Thoracic aorta (tissue), 2 donors: ENCODE data around the gene SBNO1. TPM values are rescaled to one million over a fixed set of nuclear protein-coding genes. Genes with fewer than 3 reads are reported as not detected.

Experiments used
- ATAC-seq: fragments of 150-250 bp; one replicate; pipeline ENCODE4 v1.8.0; 2017; ENCODE audit warnings: low read depth; ENCODE audit not compliant: insufficient number of reproducible peaks, low FRiP score
- DNase-seq: peaks from one replicate; pipeline ENCODE4 v3.0.0-alpha.2; 2020; ENCODE audit warnings: low spot score
- H3K27ac ChIP-seq, 2 donors: fragments of 200-600 bp; sonication (generic); 1 replicate in 1 of 2; 2 replicates in 1 of 2; pipeline ENCODE4 v1.5.1; 2016; ENCODE audit warnings: mild to moderate bottlenecking in 2 of 2, moderate library complexity in 2 of 2
- H3K27me3 ChIP-seq: fragments of 200-600 bp; sonication (generic); replicated peaks from 2 replicates; pipeline ENCODE4 v1.6.0; 2016; ENCODE audit warnings: mild to moderate bottlenecking; ENCODE audit not compliant: insufficient read depth
- H3K36me3 ChIP-seq: fragments of 200-600 bp; sonication (generic); one replicate; pipeline ENCODE4 v1.5.1; 2016
- H3K4me1 ChIP-seq, 2 donors: fragments of 200-600 bp; sonication (generic); 1 replicate in 1 of 2; 2 replicates in 1 of 2; pipeline versions ENCODE4 v1.5.1 to v1.6.0; 2016; ENCODE audit warnings: low read depth in 2 of 2, mild to moderate bottlenecking in 1 of 2; ENCODE audit not compliant: control insufficient read depth in 1 of 2
- H3K4me3 ChIP-seq: fragments of 200-600 bp; sonication (generic); 2 replicates; pipeline ENCODE4 v1.5.1; 2016; ENCODE audit warnings: mild to moderate bottlenecking
- H3K9me3 ChIP-seq: fragments of 200-600 bp; sonication (generic); 2 replicates; pipeline ENCODE4 v1.5.1; 2016
- CTCF ChIP-seq: fragments of 200-600 bp; sonication (generic); IDR thresholded peaks from one replicate; pipeline ENCODE4 v1.5.1; 2019; ENCODE audit warnings: antibody characterized with exemption
- total RNA-seq, 2 donors: library from RNA; depleted of rRNA; stranded (reverse); fragments of >200 nt; gene quantifications; one replicate each; pipeline versions ENCODE4 v1.1.0 to v1.2.3, GENCODE V29; 2016

SBNO1 gene
- total RNA-seq, 2 donors from 2014 or later, result 15.6 to 25.0 TPM

- H3K4me3 ChIP-seq, result no peak overlapping the region
- H3K36me3 ChIP-seq, result peaks cover 18% of the 10 kb centered on the region
- H3K27me3 ChIP-seq, result no peaks in the 10 kb centered on the region
- H3K4me1 ChIP-seq, result peaks cover 9 to 30% of the 10 kb centered on the region in 2 donors
- ATAC-seq (no peak), DNase-seq (no peak)
- no peaks in the 10 kb centered on the region for H3K9me3 ChIP-seq
- H3K27ac ChIP-seq, result no peak overlapping the region
- no peak for TF ChIP-seq CTCF
Observed at GRCh38 chr12:123265851-123266678, 98.6 kb downstream of the SBNO1 start.

GRCh38 chr12:123264642-123265041 is 100.0 kb downstream of the SBNO1 start:
- Histone ChIP-seq H3K4me1 (peaks cover 4 to 19% of the 10 kb centered on the region in 2 donors), H3K4me3 (no peak overlapping the region), H3K27ac (no peak overlapping the region), H3K27me3 (no peaks in the 10 kb centered on the region), H3K9me3 (no peaks in the 10 kb centered on the region), H3K36me3 (peaks cover 18% of the 10 kb centered on the region)
- ATAC-seq (no peak), DNase-seq (no peak)
- no peak for TF ChIP-seq CTCF

- Histone ChIP-seq H3K27me3 (no peaks in the 10 kb centered on the region), H3K4me3 (no peak overlapping the region), H3K36me3 (peaks cover 26% of the 10 kb centered on the region), H3K4me1 (peaks cover 0 to 6% of the 10 kb centered on the region in 2 donors), H3K9me3 (no peaks in the 10 kb centered on the region), H3K27ac (no peak overlapping the region)
- TF ChIP-seq CTCF, result no peak
- ATAC-seq (no peak), DNase-seq (no peak)
Observed at GRCh38 chr12:123263196-123263817, 101.3 kb downstream of the SBNO1 start.

GRCh38 chr12:123261196-123261595 is 103.5 kb downstream of the SBNO1 start:
- Histone ChIP-seq H3K4me1 (no peaks in the 10 kb centered on the region), H3K4me3 (no peak overlapping the region), H3K27me3 (no peaks in the 10 kb centered on the region), H3K36me3 (peaks cover 30% of the 10 kb centered on the region), H3K27ac (no peak overlapping the region), H3K9me3 (no peaks in the 10 kb centered on the region)
- no peak for TF ChIP-seq CTCF
- DNase-seq (no peak), ATAC-seq (no peak)

GRCh38 chr12:123260081-123260480 is 104.6 kb downstream of the SBNO1 start:
- DNase-seq, result no peak
- H3K4me1 ChIP-seq, result no peaks in the 10 kb centered on the region
- H3K4me3 ChIP-seq, result no peak overlapping the region
- H3K9me3 ChIP-seq, result no peaks in the 10 kb centered on the region
- H3K27ac ChIP-seq, result no peak overlapping the region
- no peaks in the 10 kb centered on the region for H3K27me3 ChIP-seq
- no peak for ATAC-seq
- H3K36me3 ChIP-seq, result peaks cover 30% of the 10 kb centered on the region
- no peak for TF ChIP-seq CTCF
